ENCODE data around the gene EYA3.
A peak's percentile ranks its signal among the peaks of the same experiment; 100 is the strongest.

The EYA3 gene

GRCh38 chr1:27967106-27967883 is 121.1 kb downstream of the EYA3 start:
- no peak for DNase-seq

DNA sequence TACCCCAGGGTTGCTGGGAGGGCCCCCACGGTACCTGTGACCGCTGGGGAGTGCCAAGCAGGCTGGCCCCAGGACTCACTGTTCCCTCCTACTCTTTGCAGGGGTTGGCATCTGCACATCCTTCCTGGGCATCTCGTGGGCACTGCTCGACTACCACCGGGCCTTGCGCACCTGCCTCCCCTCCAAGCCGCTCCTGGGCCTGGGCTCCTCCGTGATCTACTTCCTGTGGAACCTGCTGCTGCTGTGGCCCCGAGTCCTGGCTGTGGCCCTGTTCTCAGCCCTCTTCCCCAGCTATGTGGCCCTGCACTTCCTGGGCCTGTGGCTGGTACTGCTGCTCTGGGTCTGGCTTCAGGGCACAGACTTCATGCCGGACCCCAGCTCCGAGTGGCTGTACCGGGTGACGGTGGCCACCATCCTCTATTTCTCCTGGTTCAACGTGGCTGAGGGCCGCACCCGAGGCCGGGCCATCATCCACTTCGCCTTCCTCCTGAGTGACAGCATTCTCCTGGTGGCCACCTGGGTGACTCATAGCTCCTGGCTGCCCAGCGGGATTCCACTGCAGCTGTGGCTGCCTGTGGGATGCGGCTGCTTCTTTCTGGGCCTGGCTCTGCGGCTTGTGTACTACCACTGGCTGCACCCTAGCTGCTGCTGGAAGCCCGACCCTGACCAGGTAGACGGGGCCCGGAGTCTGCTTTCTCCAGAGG is 121.9 kb downstream of the EYA3 start:
- no peak for DNase-seq

DNA sequence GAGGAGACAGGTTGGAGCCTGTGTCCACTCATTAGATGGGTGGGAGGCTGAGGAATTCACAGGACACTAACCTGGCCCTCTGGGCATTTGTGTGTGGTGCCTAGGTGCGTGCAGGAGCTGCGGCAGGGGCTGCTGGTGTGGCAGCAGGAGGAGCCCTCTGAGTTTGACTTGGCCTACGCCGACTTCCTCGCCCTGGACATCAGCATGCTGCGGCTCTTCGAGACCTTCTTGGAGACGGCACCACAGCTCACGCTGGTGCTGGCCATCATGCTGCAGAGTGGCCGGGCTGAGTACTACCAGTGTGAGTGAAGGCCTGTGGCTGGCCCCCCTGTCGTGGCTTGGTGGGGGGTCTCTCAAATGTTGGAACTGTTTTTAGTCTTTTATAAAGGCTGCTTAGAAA is 125.0 kb downstream of the EYA3 start:
- DNase-seq = no peak

DNA sequence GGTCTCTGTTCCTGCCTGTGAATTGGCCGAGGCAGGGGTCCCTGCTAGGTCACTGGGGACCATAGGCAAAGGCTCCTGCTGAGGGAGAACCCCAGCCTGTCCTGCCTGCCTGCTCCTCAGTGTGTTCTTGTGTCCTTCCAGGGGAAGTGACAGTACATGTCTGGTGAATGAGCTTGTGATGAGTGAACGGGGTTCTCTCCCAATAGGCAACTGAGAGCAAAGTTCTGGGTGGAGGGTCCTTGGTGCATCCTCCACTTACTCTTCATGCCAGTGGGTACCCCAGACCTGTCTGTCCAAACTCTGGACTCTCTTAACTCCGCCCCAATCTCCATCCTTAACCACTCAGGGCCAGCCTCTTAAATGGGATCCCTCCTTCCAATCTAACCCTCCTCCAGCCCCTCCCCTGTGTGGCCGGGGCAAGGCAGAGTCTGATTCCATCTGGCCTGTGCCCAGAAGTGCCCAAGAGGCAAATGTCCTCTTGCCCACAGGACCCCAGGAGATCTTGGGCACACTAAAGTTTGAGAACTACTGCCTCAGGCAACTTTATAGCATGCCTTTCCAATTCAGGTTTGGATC is 126.7 kb downstream of the EYA3 start:
- DNase-seq = no peak

DNA sequence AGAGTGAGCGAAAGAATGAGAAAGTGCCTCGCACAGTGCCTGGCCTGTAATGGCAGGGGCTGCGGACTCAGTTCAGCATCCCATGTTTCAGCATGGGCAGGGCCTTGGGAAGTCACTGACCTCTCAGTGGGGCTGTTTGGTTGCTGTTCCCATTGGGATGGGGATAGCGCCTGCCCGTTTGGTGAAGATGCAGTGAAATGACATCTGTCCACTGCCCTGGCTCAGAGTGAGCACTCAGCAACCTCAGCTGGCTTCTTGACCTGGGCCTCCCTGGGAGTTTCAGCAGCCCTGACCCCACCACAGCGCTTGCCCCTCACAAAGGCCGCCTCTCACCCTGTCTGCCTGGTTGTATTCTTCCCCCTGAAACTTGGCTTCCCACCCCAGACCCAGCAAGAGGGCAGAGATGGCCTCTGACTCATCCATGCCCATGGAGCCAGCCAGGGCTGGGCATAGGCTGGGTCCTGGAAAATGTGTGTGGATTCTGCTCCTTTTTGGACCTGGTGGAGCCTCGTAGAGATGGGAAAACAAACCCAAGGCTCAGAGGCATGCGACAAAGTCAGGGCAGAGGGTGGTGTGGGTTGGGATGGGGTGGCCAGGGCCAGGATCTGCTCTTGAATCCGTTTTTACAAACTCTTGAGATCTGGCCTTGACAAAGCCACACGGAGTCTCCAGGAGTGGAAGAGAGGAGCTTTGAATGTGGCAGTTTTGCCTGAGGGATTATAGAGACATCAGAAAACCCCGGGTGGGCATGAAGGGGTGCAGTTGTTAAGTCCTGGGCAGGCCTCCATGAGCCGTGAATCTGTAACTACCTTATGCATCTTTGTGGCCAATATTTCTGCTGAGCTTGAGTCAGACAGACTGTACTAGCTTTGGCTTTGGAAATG is 127.4 kb downstream of the EYA3 start:
- DNase-seq = no peak

GRCh38 chr1:27959792-27960603 is 128.4 kb downstream of the EYA3 start, which contains the start of gene XKR8:
TSS of gene XKR8 (plus strand) at chr1:27959973. CDS start at chr1:27960070, 97 bp downstream.
- peak; percentile 68 to 74 for DNase-seq

DNA sequence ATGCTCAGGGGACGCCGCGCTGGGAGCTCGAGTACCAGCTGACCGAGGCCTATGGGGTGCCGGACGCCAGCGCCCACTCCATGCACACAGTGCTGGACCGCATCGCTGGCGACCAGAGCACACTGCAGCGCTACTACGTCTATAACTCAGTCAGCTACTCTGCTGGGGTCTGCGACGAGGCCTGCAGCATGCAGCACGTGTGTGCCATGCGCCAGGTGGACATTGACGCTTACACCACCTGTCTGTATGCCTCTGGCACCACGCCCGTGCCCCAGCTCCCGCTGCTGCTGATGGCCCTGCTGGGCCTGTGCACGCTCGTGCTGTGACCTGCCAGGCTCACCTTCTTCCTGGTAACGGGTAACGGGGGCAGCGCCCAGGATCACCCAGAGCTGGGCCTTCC is 129.9 kb downstream of the EYA3 start:
- no peak for DNase-seq

- no peak for DNase-seq
These were observed 130.8 kb downstream of the EYA3 start for GRCh38 chr1:27957655-27958054.

- no peak for DNase-seq
These were observed 131.6 kb downstream of the EYA3 start for GRCh38 chr1:27956761-27957160.

DNA sequence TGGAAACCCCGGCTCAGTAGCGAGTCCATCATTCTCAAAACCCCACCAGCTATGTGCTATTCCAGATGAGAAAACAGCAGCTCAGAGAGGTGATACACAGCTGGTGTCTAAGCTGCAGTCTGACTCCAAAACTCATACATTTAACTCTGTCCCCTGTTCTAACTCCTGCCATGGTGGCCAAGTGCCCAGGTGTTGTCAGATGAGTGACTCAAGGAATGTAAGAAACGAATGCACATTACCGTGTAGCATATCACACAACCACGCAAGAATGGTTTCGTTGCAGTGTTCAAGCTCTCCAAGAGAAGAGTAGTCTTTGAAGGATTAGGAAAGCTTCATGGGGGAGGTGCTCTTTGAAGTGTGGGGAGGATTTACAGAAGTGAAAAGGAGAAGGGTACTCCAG is 133.3 kb downstream of the EYA3 start:
- no peak for DNase-seq

DNA sequence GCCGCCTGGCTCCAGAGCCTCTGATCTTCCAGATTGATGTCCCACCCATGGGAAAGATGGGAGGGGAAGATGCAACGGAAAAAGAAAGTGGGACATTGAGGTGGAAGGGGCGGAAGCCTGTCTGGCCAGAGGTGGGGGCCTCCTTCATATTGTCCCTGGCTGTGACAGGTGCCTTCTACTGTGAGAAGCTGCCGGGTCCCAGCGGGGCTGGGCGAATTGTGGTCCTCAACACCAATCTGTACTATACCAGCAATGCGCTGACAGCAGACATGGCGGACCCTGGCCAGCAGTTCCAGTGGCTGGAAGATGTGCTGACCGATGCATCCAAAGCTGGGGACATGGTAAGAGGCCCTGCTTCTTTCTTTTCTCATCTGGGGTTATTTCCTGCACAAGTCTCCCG is 134.2 kb downstream of the EYA3 start:
- DNase-seq = no peak

- DNase-seq = no peak
These were observed 136.3 kb downstream of the EYA3 start for GRCh38 chr1:27952147-27952546.

- no peak for DNase-seq
These were observed 137.0 kb downstream of the EYA3 start for GRCh38 chr1:27951396-27951795.

DNA sequence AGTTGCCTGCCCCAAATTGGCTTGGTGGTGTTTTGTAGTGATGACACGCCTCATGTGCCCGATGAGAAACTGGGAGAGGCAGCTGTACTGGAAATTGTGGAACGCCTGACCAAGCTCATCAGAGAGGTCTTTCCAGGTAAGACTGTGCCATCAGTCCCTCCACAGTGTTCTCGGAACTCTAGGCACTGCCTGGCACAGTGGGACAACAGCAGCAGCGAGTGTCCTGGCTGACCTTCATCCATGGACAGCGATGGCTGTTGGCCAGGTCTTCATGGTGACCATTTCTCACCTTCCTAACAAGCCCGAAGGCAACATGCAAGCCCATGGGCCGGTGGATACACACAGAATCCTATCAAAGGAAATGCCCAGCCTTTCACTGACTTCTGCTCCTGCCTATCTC is 139.4 kb downstream of the EYA3 start:
- DNase-seq = no peak

- DNase-seq = no peak
These were observed 143.4 kb downstream of the EYA3 start for GRCh38 chr1:27945020-27945419.

DNA sequence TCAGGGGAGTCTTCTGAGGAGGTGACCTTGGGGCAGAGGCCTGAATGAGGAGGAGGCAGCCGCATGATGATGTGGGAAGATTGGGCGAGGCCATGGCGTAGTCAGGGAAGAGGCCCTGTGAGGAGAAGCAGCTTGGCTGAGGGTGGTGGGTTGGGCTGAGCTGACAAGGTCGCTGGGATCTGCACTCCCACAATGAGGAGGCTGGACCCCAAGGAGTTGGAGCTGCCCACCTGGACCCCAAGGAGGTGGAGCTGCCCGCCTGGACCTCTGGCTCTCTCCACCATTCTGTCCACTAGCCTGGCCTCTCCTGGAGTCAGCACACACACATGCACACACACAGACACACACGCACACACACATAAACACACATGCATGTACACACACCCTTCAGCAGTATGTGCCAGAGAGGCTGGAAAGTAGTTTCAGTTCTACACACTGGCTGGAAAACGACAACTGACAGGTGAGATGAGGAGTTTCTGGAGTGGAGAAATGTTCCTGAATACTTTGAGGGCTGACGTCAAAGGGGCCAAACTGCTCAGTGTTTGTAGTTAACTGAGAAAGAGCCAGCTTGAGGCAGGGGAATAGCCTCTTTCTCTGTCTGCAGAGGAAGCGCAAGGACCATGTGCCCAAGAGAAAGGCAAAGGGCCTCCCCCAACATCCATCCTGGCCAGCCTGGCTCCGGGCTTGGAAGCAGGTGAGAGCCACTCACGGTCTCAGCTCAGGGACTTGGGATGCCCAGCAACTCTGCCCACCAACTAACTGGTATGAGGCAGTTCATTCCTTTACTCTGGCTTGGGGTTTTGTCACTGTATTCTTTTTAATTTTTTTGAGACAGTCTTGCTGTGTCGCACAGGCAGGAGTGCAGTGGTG is 146.5 kb downstream of the EYA3 start:
- DNase-seq = no peak

GRCh38 chr1:27940870-27941560 is 147.4 kb downstream of the EYA3 start:
- no peak for DNase-seq

DNA sequence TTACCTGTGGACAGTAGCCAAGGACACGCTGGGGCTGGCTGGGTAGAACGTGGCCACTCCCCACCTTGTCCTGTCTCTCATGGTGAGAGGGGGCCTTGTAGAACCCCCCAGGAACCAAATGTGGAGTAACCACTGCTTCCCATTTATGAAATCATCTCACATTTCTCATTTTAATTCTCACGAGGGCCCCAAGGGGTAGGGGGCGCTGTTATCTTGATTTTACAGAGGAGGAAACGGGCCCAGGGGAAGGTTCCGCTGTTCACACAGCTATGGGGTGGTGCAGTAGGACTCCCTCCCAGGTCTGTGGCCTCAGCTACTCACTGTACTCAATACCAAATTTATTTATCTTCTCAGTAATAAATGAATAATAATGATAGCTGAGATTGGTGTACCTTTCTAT is 148.1 kb downstream of the EYA3 start:
- DNase-seq = peak; percentile 68 to 74

DNA sequence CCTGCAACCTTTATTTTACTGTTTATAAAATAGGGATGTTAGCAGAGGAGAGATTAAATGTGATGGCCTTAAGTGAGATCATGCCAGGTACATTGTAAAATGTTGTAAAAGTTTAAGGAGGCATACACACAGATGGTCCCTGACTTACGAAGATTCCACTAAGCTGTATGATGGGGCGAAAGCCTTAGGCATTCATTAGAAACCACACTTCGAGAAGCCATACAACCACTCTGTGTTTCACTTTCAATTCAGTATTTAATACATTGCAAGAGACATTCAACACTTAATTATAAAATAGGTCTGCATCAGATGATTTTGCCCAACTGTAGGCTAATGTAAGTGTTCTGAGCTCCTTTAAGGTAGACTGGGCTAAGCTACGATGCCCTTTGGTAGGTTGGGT is 149.9 kb downstream of the EYA3 start:
- no peak for DNase-seq

DNA sequence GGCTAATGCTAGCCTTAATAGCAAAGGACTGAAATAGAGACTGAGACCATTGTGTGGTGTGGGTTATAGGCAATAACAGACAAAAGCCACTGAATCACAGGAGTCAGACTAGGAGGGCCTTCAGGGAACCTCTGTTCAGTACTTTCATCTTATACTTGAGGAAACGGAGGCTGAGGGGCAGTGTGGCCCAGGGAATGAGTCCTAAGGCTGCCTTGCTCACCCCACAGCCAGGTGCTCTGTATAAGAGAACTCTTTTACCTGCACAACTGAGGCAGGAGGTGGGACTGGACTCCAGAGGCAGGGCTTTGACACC is 150.9 kb downstream of the EYA3 start:
- DNase-seq = no peak

DNA sequence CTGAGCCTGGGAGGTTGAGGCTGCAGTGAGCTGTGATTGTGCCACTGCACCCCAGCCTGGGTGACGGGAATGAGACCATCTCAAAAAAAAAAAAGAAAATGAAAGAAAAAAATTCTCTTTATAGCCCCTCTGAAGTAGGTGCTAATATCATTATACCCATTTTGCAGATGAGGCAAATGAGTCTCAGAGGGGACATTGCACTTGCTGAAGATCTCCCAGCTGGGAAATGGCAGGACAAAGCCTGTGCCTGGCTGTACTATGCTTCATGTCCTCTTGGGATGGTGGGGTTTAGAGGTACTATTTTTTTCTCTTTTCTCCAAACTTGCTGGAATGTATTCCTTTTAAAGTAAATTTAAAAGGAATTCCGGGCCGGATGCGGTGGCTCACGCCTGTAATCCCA is 152.0 kb downstream of the EYA3 start:
- no peak for DNase-seq
